ENCODE results near the gene ARHGEF1.

The ARHGEF1 gene

GRCh38 chr19:41905273-41906002, 22.5 kb downstream of the ARHGEF1 start:
- H3K36me3 ChIP-seq: peaks cover 31% of the 10 kb centered on the region
- H3K27me3 ChIP-seq (ENCODE audit: insufficient read depth, low read depth, severe bottlenecking): no peaks in the 10 kb centered on the region
- H3K9me3 ChIP-seq (ENCODE audit: severe bottlenecking): no peaks in the 10 kb centered on the region
- no peak overlapping the region for H3K4me3 ChIP-seq (ENCODE audit: low read depth, low read length)
- no peak for TF ChIP-seq CTCF (IDR thresholded peaks at IDR 0.05; ENCODE audit: low read depth, low read length)
- DNase-seq: no peak
- no peak overlapping the region for H3K27ac ChIP-seq

GRCh38 chr19:41906271-41906670, 23.3 kb downstream of the ARHGEF1 start:
- TF ChIP-seq CTCF (IDR thresholded peaks at IDR 0.05; ENCODE audit: low read depth, low read length): no peak
- no peaks in the 10 kb centered on the region for H3K27me3 ChIP-seq (ENCODE audit: insufficient read depth, low read depth, severe bottlenecking)
- H3K4me3 ChIP-seq (ENCODE audit: low read depth, low read length): no peak overlapping the region
- H3K27ac ChIP-seq: no peak overlapping the region
- H3K36me3 ChIP-seq: peaks cover 31% of the 10 kb centered on the region
- no peak for DNase-seq
- H3K9me3 ChIP-seq (ENCODE audit: severe bottlenecking): no peaks in the 10 kb centered on the region

- peaks cover 6% of the 10 kb centered on the region for H3K27me3 ChIP-seq (ENCODE audit: insufficient read depth, low read depth, severe bottlenecking)
- H3K9me3 ChIP-seq (ENCODE audit: severe bottlenecking): no peaks in the 10 kb centered on the region
- DNase-seq: no peak
- no peak overlapping the region for H3K27ac ChIP-seq
- H3K4me3 ChIP-seq (ENCODE audit: low read depth, low read length): no peak overlapping the region
- no peak for TF ChIP-seq CTCF (IDR thresholded peaks at IDR 0.05; ENCODE audit: low read depth, low read length)
- peaks cover 24% of the 10 kb centered on the region for H3K36me3 ChIP-seq
Measured at GRCh38 chr19:41906916-41907680, 24.1 kb downstream of the ARHGEF1 start.

- no peak for DNase-seq
- peaks cover 16% of the 10 kb centered on the region for H3K27me3 ChIP-seq (ENCODE audit: insufficient read depth, low read depth, severe bottlenecking)
- no peak overlapping the region for H3K4me3 ChIP-seq (ENCODE audit: low read depth, low read length)
- H3K36me3 ChIP-seq: peaks cover 19% of the 10 kb centered on the region
- no peak for TF ChIP-seq CTCF (IDR thresholded peaks at IDR 0.05; ENCODE audit: low read depth, low read length)
- H3K9me3 ChIP-seq (ENCODE audit: severe bottlenecking): no peaks in the 10 kb centered on the region
- no peak overlapping the region for H3K27ac ChIP-seq
Measured at GRCh38 chr19:41907994-41908615, 25.1 kb downstream of the ARHGEF1 start.

- DNase-seq: no peak
- TF ChIP-seq CTCF (IDR thresholded peaks at IDR 0.05; ENCODE audit: low read depth, low read length): no peak
- Histone ChIP-seq H3K27me3 (ENCODE audit: insufficient read depth, low read depth, severe bottlenecking) (peaks cover 24% of the 10 kb centered on the region), H3K4me3 (ENCODE audit: low read depth, low read length) (no peak overlapping the region), H3K27ac (no peak overlapping the region), H3K9me3 (ENCODE audit: severe bottlenecking) (no peaks in the 10 kb centered on the region), H3K36me3 (peaks cover 15% of the 10 kb centered on the region)
Measured at GRCh38 chr19:41908724-41909464, 25.9 kb downstream of the ARHGEF1 start.

Measured in WERI-Rb-1 (cell line).